GF-D8 (cell line): ENCODE data around the gene GABBR2.
"Not testable (repeated sequence)": the region's sequence is repeated elsewhere in the genome, so short reads cannot be mapped to it uniquely, and the experiment has no call there.

ENCODE experiments used
- DNase-seq: peaks from one replicate; lab custom pipeline; 2025; lab: John Stamatoyannopoulos, UW

GABBR2 gene

DNA sequence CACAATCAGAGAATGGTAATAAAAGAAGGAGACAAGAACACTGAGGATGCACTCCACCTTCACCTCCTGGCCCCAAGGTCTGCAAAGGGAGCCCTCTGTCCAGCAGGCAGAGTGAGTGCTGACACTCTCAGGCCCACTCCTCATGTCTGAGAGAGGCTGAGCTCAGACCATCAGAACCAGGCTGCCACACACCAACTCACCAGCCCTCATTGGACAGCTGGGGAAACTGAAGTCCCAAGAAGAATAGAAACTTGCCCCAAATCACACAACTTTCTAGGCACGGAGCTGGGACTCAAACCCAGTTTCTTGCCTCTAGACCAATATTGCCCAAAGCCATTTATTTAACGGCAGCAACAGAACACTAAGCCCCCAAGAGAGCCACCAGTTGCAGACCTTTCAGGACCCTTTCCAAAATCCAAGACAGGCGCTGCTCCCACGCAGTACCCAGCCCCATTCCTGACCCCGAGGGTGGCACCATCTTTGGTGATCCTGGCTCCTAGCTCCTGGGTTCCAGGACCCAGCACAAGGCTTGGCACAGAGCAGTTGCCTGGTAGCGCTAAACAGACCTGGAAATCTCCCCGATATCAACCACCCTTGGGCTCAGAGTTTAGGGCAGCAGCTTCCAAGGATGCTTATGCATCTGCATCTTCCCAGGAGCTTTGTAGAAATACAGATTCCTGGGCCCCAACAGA, 192.4 kb downstream of the GABBR2 start:
- no peak for DNase-seq

DNA sequence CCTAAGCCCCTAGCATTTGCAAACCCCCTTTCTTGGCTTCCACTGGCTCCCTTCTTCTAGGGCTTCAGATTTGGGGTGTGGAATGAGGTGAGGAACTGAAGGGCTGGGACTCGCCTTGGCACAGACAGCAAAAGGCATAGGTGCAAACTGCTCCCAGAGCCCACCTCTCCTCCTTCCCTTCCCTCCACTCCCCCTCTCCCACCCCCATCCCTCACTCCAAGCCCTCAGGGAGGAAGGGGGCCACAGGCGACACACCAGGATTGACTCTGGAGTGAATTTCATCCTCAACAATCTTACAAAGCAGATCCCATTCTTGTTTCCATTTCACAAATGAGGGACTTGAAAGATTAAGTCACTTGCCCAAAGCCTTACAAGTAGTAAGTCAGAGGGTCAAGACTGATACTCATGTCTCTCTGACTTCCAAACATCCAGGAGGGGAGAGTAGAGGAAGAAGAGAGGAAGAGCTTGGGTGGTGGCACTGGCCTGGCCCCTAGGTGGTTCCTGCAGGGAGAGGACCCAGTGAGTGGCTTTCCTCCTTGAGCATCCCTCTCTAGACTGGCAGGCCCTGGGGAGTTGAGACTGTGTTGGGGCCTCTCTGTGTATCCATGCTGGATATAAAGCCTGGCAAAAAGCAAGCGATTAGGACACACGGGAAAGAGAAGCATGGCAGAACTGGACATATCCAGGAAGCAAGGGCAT, 193.1 kb downstream of the GABBR2 start:
- no peak for DNase-seq

DNA sequence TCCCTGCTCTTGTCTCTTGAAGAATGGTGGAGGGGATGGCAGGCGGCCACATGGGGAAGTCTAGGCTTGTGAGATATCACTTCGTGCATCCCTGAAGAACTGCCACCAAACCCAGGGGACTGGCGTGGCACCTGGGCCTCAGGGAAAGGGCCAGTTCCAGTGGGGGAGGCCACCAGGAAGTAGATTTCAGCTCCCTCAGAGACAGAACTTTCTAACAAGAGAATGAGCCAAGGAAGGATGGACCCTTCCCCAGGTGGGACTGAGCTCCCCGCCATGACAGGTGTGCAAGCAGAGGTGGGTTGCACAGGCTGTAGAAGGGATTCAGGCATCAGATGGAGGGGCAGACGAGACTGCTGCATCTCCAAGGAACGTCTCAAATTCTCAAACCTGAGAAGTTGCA, 193.9 kb downstream of the GABBR2 start:
- no peak for DNase-seq

DNA sequence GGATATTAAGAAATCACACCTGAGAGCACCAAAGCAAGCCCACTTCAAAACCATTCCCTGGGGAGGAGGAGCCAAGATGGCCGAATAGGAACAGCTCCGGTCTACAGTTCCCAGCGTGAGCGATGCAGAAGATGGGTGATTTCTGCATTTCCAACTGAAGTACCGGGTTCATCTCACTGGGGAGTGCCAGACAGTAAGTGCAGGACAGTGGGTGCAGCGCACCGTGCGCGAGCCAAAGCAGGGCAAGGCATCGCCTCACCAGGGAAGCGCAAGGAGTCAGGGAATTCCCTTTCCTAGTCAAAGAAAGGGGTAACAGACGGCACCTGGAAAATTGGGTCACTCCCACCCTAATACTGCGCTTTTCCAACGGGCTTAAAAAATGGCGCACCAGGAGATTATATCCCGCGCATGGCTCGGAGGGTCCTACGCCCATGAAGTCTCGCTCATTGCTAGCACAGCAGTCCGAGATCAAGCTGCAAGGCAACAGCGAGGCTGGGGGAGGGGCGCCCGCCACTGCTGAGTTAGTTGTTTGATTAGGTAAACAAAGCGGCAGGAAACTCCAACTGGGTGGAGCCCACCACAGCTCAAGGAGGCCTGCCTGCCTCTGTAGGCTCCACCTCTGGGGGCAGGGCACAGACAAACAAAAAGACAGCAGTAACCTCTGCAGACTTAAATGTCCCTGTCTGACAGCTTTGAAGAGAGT, 200.4 kb downstream of the GABBR2 start:
- DNase-seq = not testable (repeated sequence)

DNA sequence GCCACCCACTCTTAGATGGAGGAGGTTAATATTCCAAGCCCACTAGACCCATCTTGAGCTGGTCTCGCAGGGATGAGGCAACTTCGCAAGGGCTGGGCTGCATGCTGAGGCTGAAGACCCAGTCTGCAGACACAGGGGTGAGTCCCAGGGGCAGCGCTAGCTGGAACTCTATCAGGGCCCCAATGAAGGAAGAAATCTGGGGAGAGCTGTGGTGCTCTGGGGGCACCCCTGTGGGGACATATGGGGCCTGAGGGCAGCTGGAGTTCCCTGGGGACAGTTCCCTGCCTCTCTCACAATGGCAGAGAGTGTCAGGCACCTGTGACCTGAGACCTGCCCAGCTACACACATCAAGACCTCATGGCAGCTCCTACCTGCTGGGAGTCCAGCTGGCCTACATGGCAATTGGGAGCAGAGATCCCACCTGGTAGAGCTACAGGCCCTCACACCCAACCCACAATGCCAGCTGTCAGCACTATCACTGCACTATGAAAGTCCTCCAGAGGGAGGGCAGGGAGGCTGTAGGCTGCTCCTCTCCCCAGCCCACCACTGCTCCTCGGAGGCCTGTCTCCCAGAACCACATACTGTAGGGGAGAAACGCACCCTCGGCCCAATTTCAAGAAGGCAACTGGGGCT, 202.2 kb downstream of the GABBR2 start:
- DNase-seq = no peak

DNA sequence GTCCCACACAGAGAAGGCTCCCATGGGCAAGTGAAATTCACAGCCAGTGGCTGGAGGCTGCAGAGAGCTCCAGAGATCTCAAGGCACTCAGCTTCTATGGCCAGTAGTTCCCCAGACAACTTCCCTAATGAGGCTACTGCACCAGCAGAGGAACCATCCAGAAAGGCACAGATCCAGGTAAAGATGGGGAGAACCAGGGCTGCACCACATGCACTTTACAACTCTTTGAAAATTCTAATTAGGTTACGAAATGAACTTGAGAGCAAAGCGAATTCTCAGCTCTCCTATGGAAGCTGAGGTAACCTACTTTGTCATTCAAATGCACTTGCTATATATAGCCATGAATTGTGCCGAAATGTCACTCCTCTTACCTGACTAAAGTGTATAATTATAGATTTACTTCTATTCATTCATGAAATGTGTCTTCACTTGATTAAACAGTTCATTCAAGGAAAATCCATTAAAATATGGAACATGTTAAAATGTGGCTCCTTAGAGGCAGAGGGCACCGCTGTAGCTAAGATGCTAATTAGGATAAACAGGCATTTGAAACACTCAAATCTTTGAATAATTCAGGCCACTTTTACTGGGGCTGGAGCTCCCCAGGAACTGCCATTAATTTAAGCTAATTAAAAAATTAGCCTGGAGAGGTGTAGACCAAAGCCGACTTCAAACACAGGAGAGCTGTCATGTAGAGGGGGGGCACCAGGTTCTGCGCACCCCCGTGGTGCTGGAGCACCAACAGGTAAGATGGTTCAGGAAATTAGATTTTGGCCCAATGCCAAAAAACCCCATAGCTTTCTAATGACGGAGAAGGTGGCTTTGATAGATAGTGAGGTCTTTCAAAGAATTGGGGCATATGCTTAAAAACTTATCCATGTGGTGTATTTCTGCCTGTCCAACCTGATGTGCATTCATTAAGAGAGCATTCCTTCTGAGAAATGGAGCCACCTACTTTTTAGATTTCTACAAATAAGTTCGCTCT, 204.1 kb downstream of the GABBR2 start:
- DNase-seq = no peak

DNA sequence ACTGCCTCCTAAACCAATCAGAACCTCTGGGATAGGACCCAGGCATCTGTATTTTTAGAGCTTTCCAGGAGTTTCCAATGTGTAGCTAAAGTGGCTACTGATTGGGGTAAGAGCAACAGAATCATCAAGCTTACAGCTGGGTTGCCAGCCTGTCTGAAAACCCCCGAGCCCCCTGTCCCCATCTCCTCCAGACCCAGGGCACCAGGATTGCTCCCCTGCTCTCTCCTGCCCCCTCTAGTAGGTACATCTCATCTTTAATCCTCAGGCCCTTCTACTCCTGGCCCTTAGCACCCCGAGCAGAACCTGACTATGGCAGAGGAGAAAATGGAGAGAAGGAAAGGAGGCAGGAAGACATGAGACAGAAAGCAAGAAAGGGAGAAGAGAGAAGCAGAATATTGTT, 204.9 kb downstream of the GABBR2 start:
- no peak for DNase-seq

- no peak for DNase-seq
These were observed 205.8 kb downstream of the GABBR2 start for GRCh38 chr9:98502976-98503325.

DNA sequence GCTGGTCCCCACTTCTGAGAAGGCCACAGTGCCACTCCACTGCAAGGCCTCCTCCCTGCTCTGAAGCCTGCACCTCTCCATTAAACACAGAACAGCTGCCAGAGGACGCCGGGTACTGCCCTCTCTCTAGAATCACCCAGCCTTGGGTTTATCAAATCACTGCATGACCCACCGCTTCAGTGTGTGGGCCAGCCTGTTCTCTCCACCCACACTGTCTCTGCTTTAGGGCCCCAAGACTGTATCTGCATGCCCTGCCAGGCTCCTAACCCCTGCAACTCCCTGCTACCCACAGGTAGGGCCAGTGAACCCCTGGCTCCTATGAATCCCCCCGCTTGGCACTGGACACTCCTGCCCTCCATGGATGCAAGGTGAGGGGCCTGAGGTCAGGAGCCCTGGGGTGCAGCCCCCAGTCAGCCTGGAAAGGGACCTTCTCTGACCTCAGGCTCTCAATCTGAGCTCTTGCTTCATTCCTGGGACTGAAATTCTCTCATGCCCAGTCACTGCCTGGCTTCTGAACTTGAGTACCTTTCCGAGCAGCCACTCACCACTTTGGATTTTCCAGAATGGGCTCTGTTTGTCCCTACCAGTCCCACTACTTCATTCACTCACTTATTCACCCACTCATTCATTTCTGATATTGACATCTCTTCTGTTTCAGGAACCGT, 206.3 kb downstream of the GABBR2 start:
- DNase-seq = no peak

- no peak for DNase-seq
These were observed 206.9 kb downstream of the GABBR2 start for GRCh38 chr9:98501819-98502218.

GRCh38 chr9:98501259-98501658, 207.5 kb downstream of the GABBR2 start:
- DNase-seq = not testable (repeated sequence)

- no peak for DNase-seq
These were observed 208.3 kb downstream of the GABBR2 start for GRCh38 chr9:98500337-98500919.

DNA sequence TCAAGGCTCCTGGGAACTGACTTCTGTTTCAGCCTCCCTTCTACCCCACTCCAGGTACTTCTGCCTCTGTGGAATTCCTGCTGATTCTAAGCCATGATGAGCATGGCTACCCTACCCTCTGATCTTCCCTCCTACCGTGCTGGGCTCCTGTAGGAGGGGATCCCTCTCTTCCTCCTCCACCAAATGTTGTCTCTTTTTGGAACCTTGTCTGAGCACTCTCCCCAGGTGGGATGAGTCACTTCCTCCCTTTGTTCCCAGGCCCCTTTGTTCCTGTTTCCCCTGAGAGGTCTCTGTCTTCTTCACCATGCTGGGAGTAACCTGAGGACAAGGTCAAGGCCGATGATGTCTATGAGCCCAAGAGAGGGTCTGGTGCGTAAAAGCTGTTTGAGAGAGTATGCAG, 213.2 kb downstream of the GABBR2 start:
- DNase-seq = no peak

- DNase-seq = no peak
These were observed 213.9 kb downstream of the GABBR2 start for GRCh38 chr9:98494852-98495251.

DNA sequence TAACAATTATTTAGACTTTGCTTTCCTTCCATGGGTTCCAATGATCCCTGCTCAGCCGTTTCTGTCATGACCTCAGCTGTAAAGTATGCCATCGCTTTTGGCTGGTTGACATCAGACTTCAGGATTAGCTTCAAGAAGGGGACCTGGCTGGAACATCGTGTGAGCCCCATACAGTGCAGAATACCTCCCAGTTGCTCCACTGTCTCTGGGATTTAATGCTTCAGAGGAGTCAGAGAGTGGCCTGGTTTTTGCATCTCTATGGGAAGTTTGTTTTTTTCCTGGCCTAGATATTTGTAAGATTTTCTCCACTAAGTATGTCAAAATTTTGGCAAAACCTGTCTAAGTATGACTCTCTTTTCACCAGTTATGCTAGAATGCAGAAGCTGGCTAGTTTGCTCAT, 216.9 kb downstream of the GABBR2 start:
- no peak for DNase-seq

- DNase-seq = no peak
These were observed 217.5 kb downstream of the GABBR2 start for GRCh38 chr9:98491231-98491651.

GRCh38 chr9:98488571-98489312, 220.0 kb downstream of the GABBR2 start:
- DNase-seq = no peak

DNA sequence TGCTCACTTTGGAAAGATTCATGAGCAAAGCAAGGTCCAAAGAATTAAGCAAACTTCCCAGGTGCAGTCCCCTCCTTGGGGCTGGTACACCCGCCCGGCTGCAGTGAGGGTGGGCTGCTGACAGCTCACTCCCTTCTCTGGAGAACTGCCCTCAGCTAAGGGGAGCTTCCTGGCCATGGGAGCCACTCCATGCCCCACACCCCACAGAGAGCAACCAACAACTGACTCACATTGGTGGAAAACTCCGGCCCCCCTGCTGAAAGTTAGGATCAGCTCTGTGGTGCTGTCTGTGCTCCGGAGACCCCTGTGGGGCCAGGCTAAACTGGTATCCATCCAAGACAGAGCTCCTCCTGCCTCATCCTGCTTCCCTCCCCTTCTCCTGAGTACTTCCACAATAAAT, 223.0 kb downstream of the GABBR2 start:
- DNase-seq = no peak

DNA sequence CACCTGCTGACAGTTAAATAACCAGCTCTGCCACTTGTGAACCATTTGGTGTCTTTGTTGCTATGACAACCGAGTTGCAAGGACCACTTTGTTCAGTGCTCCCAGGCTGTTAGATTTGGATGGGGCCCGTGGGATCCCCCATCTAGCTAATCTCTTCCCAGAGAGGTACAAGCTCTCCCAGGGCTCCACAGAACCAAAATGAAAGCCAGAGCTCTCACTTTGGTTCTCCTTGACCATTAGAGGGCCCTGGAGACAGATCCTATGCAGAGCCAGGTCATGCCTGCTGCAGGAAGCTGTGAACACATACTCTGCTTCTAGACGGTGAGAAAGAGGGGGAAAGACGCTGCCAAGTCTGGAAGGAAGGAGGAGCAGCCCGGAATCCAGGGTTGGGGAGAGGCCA, 224.6 kb downstream of the GABBR2 start:
- DNase-seq = no peak

DNA sequence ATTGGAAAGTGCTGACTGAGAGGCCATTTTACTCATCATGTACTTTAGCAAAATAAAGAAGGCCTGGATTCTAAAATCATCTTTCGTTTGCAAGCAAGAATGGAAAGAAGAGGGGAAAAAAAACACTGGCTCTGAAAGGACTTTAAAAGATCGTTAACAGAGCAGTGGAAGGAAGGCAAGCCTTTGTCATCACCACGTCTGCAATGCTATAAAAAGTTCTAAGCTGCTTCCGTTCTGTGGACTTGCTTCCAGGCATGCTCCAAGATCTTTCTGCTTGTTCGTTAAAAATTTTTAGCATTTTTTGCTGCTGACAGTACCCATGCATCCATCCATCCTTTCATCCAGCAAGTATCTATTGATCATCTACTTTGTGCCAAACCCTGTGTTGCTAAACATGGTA, 226.5 kb downstream of the GABBR2 start:
- DNase-seq = no peak
